HEK293 (cell line): Measurements from ENCODE around the gene AGAP1.

Source experiments
- CTCF ChIP-seq: fragments of 450-650 bp; formaldehyde crosslinking; IDR thresholded peaks from 2 replicates; pipeline ENCODE4 v1.5.1; 2016; ENCODE audit warnings: missing biosample characterization, missing genetic modification characterization
- HOXC10 ChIP-seq: sonication (generic); formaldehyde crosslinking; IDR thresholded peaks from 2 replicates; pipeline ENCODE4 v1.8.1; 2023; ENCODE audit warnings: mild to moderate bottlenecking, missing genetic modification reagents
- ZBTB8A ChIP-seq: fragments of 450-650 bp; formaldehyde crosslinking; IDR thresholded peaks from 2 replicates; pipeline ENCODE4 v1.5.1; 2016; ENCODE audit warnings: missing biosample characterization, missing genetic modification characterization
- ZNF623 ChIP-seq: fragments of 450-650 bp; formaldehyde crosslinking; IDR thresholded peaks from 2 replicates; pipeline ENCODE4 v1.5.1; 2016; ENCODE audit warnings: missing biosample characterization, missing genetic modification characterization

GRCh38 chr2:235938611-235939010 is 444.8 kb downstream of the AGAP1 start:
- TF ChIP-seq ZBTB8A (tag by site-specific recombination) (no peak), HOXC10 (no peak), CTCF (no peak), ZNF623 (tag by site-specific recombination) (no peak)
